H9 (cell line): ENCODE results near the gene TMPRSS2. TPM values are rescaled to one million over a fixed set of nuclear protein-coding genes. Genes with fewer than 3 reads are reported as not detected.

Experiments used
- DNase-seq: peaks from one replicate; pipeline ENCODE4 v3.0.0-alpha.2; 2017
- H2AFZ ChIP-seq: one replicate; pipeline ENCODE4 v1.6.1; 2013; ENCODE audit warnings: mild to moderate bottlenecking, low read length, control low read depth, moderate library complexity
- H2AK5ac ChIP-seq: 2 replicates; pipeline ENCODE4 v1.6.1; 2013; ENCODE audit warnings: low read length, control low read depth, mixed read lengths; ENCODE audit not compliant: insufficient read length
- H2BK120ac ChIP-seq: one replicate; pipeline ENCODE4 v1.6.1; 2013; ENCODE audit warnings: low read depth, mild to moderate bottlenecking, low read length, control low read depth, inconsistent platforms; ENCODE audit not compliant: poor library complexity, severe bottlenecking
- H2BK12ac ChIP-seq: 2 replicates; pipeline ENCODE4 v1.6.1; 2013; ENCODE audit warnings: low read length, control low read depth, mixed read lengths, low read depth; ENCODE audit not compliant: insufficient read length
- H2BK15ac ChIP-seq: 2 replicates; pipeline ENCODE4 v1.6.1; 2013; ENCODE audit warnings: low read depth, low read length, control low read depth
- H2BK20ac ChIP-seq: one replicate; pipeline ENCODE4 v1.6.1; 2013; ENCODE audit warnings: low read depth, mild to moderate bottlenecking, low read length, control low read depth, inconsistent platforms; ENCODE audit not compliant: poor library complexity, severe bottlenecking
- H2BK5ac ChIP-seq: 2 replicates; pipeline ENCODE4 v1.6.1; 2013; ENCODE audit warnings: low read length, control low read depth, mixed read lengths; ENCODE audit not compliant: insufficient read length
- H3K14ac ChIP-seq: 2 replicates; pipeline ENCODE4 v1.6.1; 2013; ENCODE audit warnings: low read length, control low read depth; ENCODE audit not compliant: insufficient read depth
- H3K18ac ChIP-seq: 2 replicates; pipeline ENCODE4 v1.6.1; 2013; ENCODE audit warnings: low read depth, mild to moderate bottlenecking, mixed read lengths, low read length, control low read depth; ENCODE audit not compliant: insufficient read length
- H3K23ac ChIP-seq: 2 replicates; pipeline ENCODE4 v1.6.1; 2013; ENCODE audit warnings: low read length, control low read depth, mixed read lengths, low read depth; ENCODE audit not compliant: insufficient read length
- H3K23me2 ChIP-seq: 2 replicates; pipeline ENCODE4 v1.6.1; 2013; ENCODE audit warnings: low read depth, mild to moderate bottlenecking, mixed read lengths, low read length, control low read depth; ENCODE audit not compliant: insufficient read length, poor library complexity, severe bottlenecking
- H3K27ac ChIP-seq: 2 replicates; pipeline ENCODE4 v1.5.1; 2013; ENCODE audit warnings: low read length, control low read depth, mixed read lengths, low read depth; ENCODE audit not compliant: insufficient read length
- H3K27me3 ChIP-seq: 2 replicates; pipeline ENCODE4 v1.6.1; 2013; ENCODE audit warnings: low read length, control low read depth, inconsistent platforms; ENCODE audit not compliant: insufficient read depth
- H3K4ac ChIP-seq: 2 replicates; pipeline ENCODE4 v1.6.1; 2013; ENCODE audit warnings: low read depth, mild to moderate bottlenecking, control low read depth, inconsistent platforms, low read length, moderate library complexity
- H3K4me1 ChIP-seq: 2 replicates; pipeline ENCODE4 v1.6.1; 2013; ENCODE audit warnings: low read length, control low read depth, inconsistent platforms; ENCODE audit not compliant: insufficient read depth
- H3K4me2 ChIP-seq: 2 replicates; pipeline ENCODE4 v1.6.1; 2013; ENCODE audit warnings: low read length, control low read depth, mixed read lengths; ENCODE audit not compliant: insufficient read length, insufficient read depth
- H3K56ac ChIP-seq: 2 replicates; pipeline ENCODE4 v1.6.1; 2013; ENCODE audit warnings: low read depth, mild to moderate bottlenecking, mixed read lengths, low read length, control low read depth; ENCODE audit not compliant: insufficient read length
- H3K79me1 ChIP-seq: 2 replicates; pipeline ENCODE4 v1.6.1; 2013; ENCODE audit warnings: low read depth, mild to moderate bottlenecking, moderate library complexity, low read length, control low read depth, inconsistent platforms; ENCODE audit not compliant: insufficient read depth, poor library complexity, severe bottlenecking
- H3K79me2 ChIP-seq: 2 replicates; pipeline ENCODE4 v1.6.1; 2013; ENCODE audit warnings: low read length, control low read depth, inconsistent platforms; ENCODE audit not compliant: insufficient read depth
- H3K9ac ChIP-seq: 2 replicates; pipeline ENCODE4 v1.6.1; 2013; ENCODE audit warnings: low read length, control low read depth, mixed read lengths; ENCODE audit not compliant: insufficient read length; ENCODE audit errors: extremely low read depth
- H3K9me3 ChIP-seq: one replicate; pipeline ENCODE4 v1.6.1; 2013; ENCODE audit warnings: low read depth, low read length, inconsistent platforms; ENCODE audit not compliant: control insufficient read depth
- H3T11ph ChIP-seq: one replicate; pipeline ENCODE4 v1.6.1; 2013; ENCODE audit warnings: mild to moderate bottlenecking, low read length, control low read depth, inconsistent platforms
- H4K20me1 ChIP-seq: one replicate; pipeline ENCODE4 v1.6.1; 2013; ENCODE audit not compliant: control insufficient read depth, insufficient read length, insufficient read depth
- H4K5ac ChIP-seq: 2 replicates; pipeline ENCODE4 v1.6.1; 2013; ENCODE audit warnings: low read depth, mild to moderate bottlenecking, mixed read lengths, low read length, control low read depth; ENCODE audit not compliant: insufficient read length
- H4K8ac ChIP-seq: replicated peaks from 2 replicates; pipeline ENCODE4 v1.6.1; 2013; ENCODE audit warnings: low read length, control low read depth, mixed read lengths, low read depth; ENCODE audit not compliant: insufficient read length
- H4K91ac ChIP-seq: 2 replicates; pipeline ENCODE4 v1.6.1; 2013; ENCODE audit warnings: low read depth, mild to moderate bottlenecking, moderate library complexity, mixed read lengths, low read length, control low read depth; ENCODE audit not compliant: insufficient read length
- H3K27ac Mint-ChIP-seq, 3 experiments: 2 replicates in 2 of 3; 3 replicates in 1 of 3; pipeline ENCODE4 v1.8.0; 2020 to 2021; ENCODE audit warnings: mixed read lengths in 3 of 3, mild to moderate bottlenecking in 1 of 3, moderate library complexity in 1 of 3
- H3K27me3 Mint-ChIP-seq: 2 replicates; pipeline ENCODE4 v1.8.0; 2021; ENCODE audit warnings: low read depth, mild to moderate bottlenecking, moderate library complexity, mixed read lengths
- H3K36me3 Mint-ChIP-seq, 3 experiments: 2 replicates in 2 of 3; 3 replicates in 1 of 3; pipeline ENCODE4 v1.8.0; 2020 to 2021; ENCODE audit warnings: low read depth in 3 of 3, mixed read lengths in 3 of 3; ENCODE audit not compliant: insufficient read depth in 1 of 3
- H3K4me1 Mint-ChIP-seq, 2 experiments: 2 replicates each; pipeline ENCODE4 v1.8.0; 2020; ENCODE audit warnings: mixed read lengths in 2 of 2
- H3K4me3 Mint-ChIP-seq, 2 experiments: 2 replicates in 1 of 2; 3 replicates in 1 of 2; pipeline ENCODE4 v1.8.0; 2020 to 2021; ENCODE audit warnings: mild to moderate bottlenecking in 2 of 2, mixed read lengths in 2 of 2, moderate library complexity in 1 of 2
- H3K9me3 Mint-ChIP-seq, 2 experiments: 2 replicates in 1 of 2; 3 replicates in 1 of 2; pipeline ENCODE4 v1.8.0; 2020; ENCODE audit warnings: mild to moderate bottlenecking in 2 of 2, mixed read lengths in 2 of 2, moderate library complexity in 1 of 2
- CTCF ChIP-seq: fragments of 200-600 bp; sonication (generic); conservative IDR thresholded peaks from 3 replicates; pipeline ENCODE4 v1.8.0; 2021; ENCODE audit warnings: antibody characterized with exemption, mild to moderate bottlenecking
- WGBS: extraction: QIAGEN DNeasy Blood & Tissue Kit; methylation state at CpG from one replicate; pipeline ENCODE4 v1.1.7; 2013; ENCODE audit warnings: missing lambda C conversion rate, low lambda C conversion rate, mixed read lengths; ENCODE audit not compliant: insufficient read length; ENCODE audit errors: extremely low coverage; 5-methylcytosine and 5-hydroxymethylcytosine counted together
- total RNA-seq: library from RNA; stranded (reverse); gene quantifications from 2 replicates; pipeline ENCODE4 v1.2.1, GENCODE V29; 2021

The TMPRSS2 gene
- total RNA-seq, 1 experiment from 2014 or later: 12.1 TPM

DNA sequence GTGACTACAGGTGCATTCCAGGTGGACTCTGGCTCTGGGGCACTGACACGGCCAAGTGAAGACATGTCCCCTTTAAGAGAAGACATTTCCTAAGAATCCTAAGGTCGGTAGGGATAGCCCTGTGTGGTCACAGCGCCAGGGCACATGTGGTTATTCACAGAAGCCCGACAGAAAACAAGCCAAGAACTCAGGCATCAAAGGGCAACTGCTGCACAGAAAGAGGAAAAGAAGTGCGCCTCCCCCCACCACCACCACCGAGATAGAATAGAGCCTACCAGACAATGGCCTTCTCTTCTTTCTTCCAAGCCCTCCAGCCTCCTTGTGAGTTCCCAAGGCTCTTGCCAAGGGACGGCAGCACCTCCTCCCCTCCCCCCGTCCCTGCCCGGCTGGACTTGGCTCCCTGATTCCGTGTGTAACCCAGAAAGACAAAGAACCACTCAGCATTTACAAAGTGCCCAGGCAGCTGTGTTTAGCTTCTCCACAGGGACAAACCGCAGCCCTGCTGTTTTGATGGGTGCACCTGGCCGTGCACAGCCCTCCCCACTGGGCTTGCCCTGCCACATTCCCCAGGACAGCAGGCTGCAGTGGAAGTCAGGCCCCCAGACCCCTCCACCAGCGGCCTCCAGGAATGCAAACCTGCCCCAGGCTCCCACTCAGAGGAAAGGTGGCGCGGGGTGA, 30.2 kb downstream of the TMPRSS2 start:
- H3K27ac ChIP-seq: peak overlapping the region; percentile 6
- H3K14ac ChIP-seq: no peak overlapping the region
- no peak overlapping the region for H4K5ac ChIP-seq
- no peaks in the 10 kb centered on the region for H3K27me3 ChIP-seq
- no peak overlapping the region for H2AK5ac ChIP-seq
- H3K4me2 ChIP-seq: peak overlapping the region; percentile 21
- H2BK12ac ChIP-seq: no peak overlapping the region
- no peak overlapping the region for H2AFZ ChIP-seq
- no peak overlapping the region for H4K91ac ChIP-seq
- Mint-ChIP-seq H3K4me3 (peak overlapping the region; percentile 46 to 66; a peak in 4 of 5 replicates), H3K36me3 (peaks cover 2 to 23% (median 5%) of the 10 kb centered on the region in 3 experiments; a peak in 5 of 7 replicates), H3K4me1 (peaks cover 43 to 52% of the 10 kb centered on the region in 2 experiments), H3K9me3 (no peaks in the 10 kb centered on the region), H3K27me3 (no peaks in the 10 kb centered on the region), H3K27ac (peak overlapping the region; percentile 94 to 96 (median 95))
- no peaks in the 10 kb centered on the region for H3K79me1 ChIP-seq
- no peak overlapping the region for H3K23ac ChIP-seq
- no peak overlapping the region for H4K8ac ChIP-seq
- H3K9me3 ChIP-seq: no peaks in the 10 kb centered on the region
- no peak overlapping the region for H3T11ph ChIP-seq
- DNase-seq: peak; percentile 73
- H2BK15ac ChIP-seq: no peak overlapping the region
- no CpG with 5 or more reads among the region's 15 CpGs for WGBS
- H2BK20ac ChIP-seq: no peak overlapping the region
- no peak overlapping the region for H2BK5ac ChIP-seq
- H2BK120ac ChIP-seq: no peak overlapping the region
- no peaks in the 10 kb centered on the region for H3K23me2 ChIP-seq
- H3K18ac ChIP-seq: no peak overlapping the region
- peaks cover 8% of the 10 kb centered on the region; the same call in 1 of the 2 replicates for H3K4me1 ChIP-seq
- no peaks in the 10 kb centered on the region for H3K79me2 ChIP-seq
- H3K4ac ChIP-seq: no peak overlapping the region
- H4K20me1 ChIP-seq: no peaks in the 10 kb centered on the region
- no peak overlapping the region for H3K9ac ChIP-seq
- no peak overlapping the region for H3K56ac ChIP-seq
- TF ChIP-seq CTCF: no peak
